ENCODE data around the gene ROBO1. TPM values are rescaled to one million over a fixed set of nuclear protein-coding genes. Genes with fewer than 3 reads are reported as not detected.
A peak's percentile ranks its signal among the peaks of the same experiment; 100 is the strongest.

The ROBO1 gene
- total RNA-seq, 2 experiments from 2014 or later = 3.0 to 3.1 TPM

GRCh38 chr3:78906930-78907329 lies 860.9 kb downstream of the ROBO1 start:
- Mint-ChIP-seq H3K27ac (no peak overlapping the region), H3K4me3 (no peak overlapping the region)
- ATAC-seq = no peak

GRCh38 chr3:78906245-78906644 lies 861.6 kb downstream of the ROBO1 start:
- ChIA-PET POLR2A (no interaction called here), CTCF (no interaction called here)
- Mint-ChIP-seq H3K27me3 (ENCODE audit: low read depth) (no peaks in the 10 kb centered on the region), H3K4me1 (ENCODE audit: low read depth) (no peaks in the 10 kb centered on the region), H3K27ac (no peak overlapping the region), H3K4me3 (no peak overlapping the region), H3K36me3 (ENCODE audit: low read depth) (no peaks in the 10 kb centered on the region), H3K9me3 (ENCODE audit: insufficient read depth) (peaks cover 7% of the 10 kb centered on the region)
- no peak for ATAC-seq
- DNase-seq = no peak

More at GRCh38 chr3:78906930-78907329, 860.9 kb downstream of the ROBO1 start:
- ChIA-PET CTCF (no interaction called here), POLR2A (no interaction called here)
- no peaks in the 10 kb centered on the region for H3K4me1 Mint-ChIP-seq (ENCODE audit: low read depth)
- H3K27me3 Mint-ChIP-seq (ENCODE audit: low read depth) = no peaks in the 10 kb centered on the region
- no peaks in the 10 kb centered on the region for H3K36me3 Mint-ChIP-seq (ENCODE audit: low read depth)
- DNase-seq = no peak
- peaks cover 7% of the 10 kb centered on the region for H3K9me3 Mint-ChIP-seq (ENCODE audit: insufficient read depth)

GRCh38 chr3:78905700-78906099 lies 862.1 kb downstream of the ROBO1 start:
- ATAC-seq (no peak), DNase-seq (no peak)
- peaks cover 7% of the 10 kb centered on the region for H3K9me3 Mint-ChIP-seq (ENCODE audit: insufficient read depth)
- ChIA-PET CTCF (no interaction called here), POLR2A (no interaction called here)
- H3K27ac Mint-ChIP-seq = no peak overlapping the region
- no peaks in the 10 kb centered on the region for H3K4me1 Mint-ChIP-seq (ENCODE audit: low read depth)
- H3K36me3 Mint-ChIP-seq (ENCODE audit: low read depth) = no peaks in the 10 kb centered on the region
- no peak overlapping the region for H3K4me3 Mint-ChIP-seq
- H3K27me3 Mint-ChIP-seq (ENCODE audit: low read depth) = no peaks in the 10 kb centered on the region

GRCh38 chr3:78901544-78901943 lies 866.3 kb downstream of the ROBO1 start:
- DNase-seq (no peak), ATAC-seq (no peak)
- H3K27ac Mint-ChIP-seq = no peak overlapping the region
- ChIA-PET POLR2A (no interaction called here), CTCF (no interaction called here)
- H3K27me3 Mint-ChIP-seq (ENCODE audit: low read depth) = no peaks in the 10 kb centered on the region
- H3K4me1 Mint-ChIP-seq (ENCODE audit: low read depth) = no peaks in the 10 kb centered on the region
- no peaks in the 10 kb centered on the region for H3K36me3 Mint-ChIP-seq (ENCODE audit: low read depth)
- no peak overlapping the region for H3K4me3 Mint-ChIP-seq
- no peaks in the 10 kb centered on the region for H3K9me3 Mint-ChIP-seq (ENCODE audit: insufficient read depth)

GRCh38 chr3:78900880-78901279 lies 866.9 kb downstream of the ROBO1 start:
- Mint-ChIP-seq H3K4me1 (ENCODE audit: low read depth) (peaks cover 2% of the 10 kb centered on the region), H3K4me3 (no peak overlapping the region), H3K36me3 (ENCODE audit: low read depth) (no peaks in the 10 kb centered on the region), H3K9me3 (ENCODE audit: insufficient read depth) (no peaks in the 10 kb centered on the region), H3K27ac (no peak overlapping the region), H3K27me3 (ENCODE audit: low read depth) (no peaks in the 10 kb centered on the region)
- no peak for DNase-seq
- ChIA-PET POLR2A (no interaction called here), CTCF (no interaction called here)
- no peak for ATAC-seq

- no peaks in the 10 kb centered on the region for H3K36me3 Mint-ChIP-seq (ENCODE audit: low read depth)
Measured at GRCh38 chr3:78900426-78900825, 867.4 kb downstream of the ROBO1 start.

GRCh38 chr3:78895528-78895927 lies 872.3 kb downstream of the ROBO1 start:
- DNase-seq (no peak), ATAC-seq (no peak)
- ChIA-PET POLR2A (no interaction called here), CTCF (no interaction called here)
- H3K9me3 Mint-ChIP-seq (ENCODE audit: insufficient read depth) = no peaks in the 10 kb centered on the region
- peaks cover 10% of the 10 kb centered on the region for H3K4me1 Mint-ChIP-seq (ENCODE audit: low read depth)
- H3K27me3 Mint-ChIP-seq (ENCODE audit: low read depth) = no peaks in the 10 kb centered on the region
- H3K4me3 Mint-ChIP-seq = no peak overlapping the region
- no peaks in the 10 kb centered on the region for H3K36me3 Mint-ChIP-seq (ENCODE audit: low read depth)
- no peak overlapping the region for H3K27ac Mint-ChIP-seq

More at GRCh38 chr3:78900426-78900825, 867.4 kb downstream of the ROBO1 start:
- ChIA-PET CTCF (no interaction called here), POLR2A (no interaction called here)
- ATAC-seq (no peak), DNase-seq (no peak)
- no peak overlapping the region for H3K4me3 Mint-ChIP-seq
- peaks cover 5% of the 10 kb centered on the region for H3K4me1 Mint-ChIP-seq (ENCODE audit: low read depth)
- H3K27me3 Mint-ChIP-seq (ENCODE audit: low read depth) = no peaks in the 10 kb centered on the region
- H3K27ac Mint-ChIP-seq = no peak overlapping the region
- no peaks in the 10 kb centered on the region for H3K9me3 Mint-ChIP-seq (ENCODE audit: insufficient read depth)

- ChIA-PET CTCF (no interaction called here), POLR2A (no interaction called here)
- no peaks in the 10 kb centered on the region for H3K27me3 Mint-ChIP-seq (ENCODE audit: low read depth)
- H3K4me1 Mint-ChIP-seq (ENCODE audit: low read depth) = peaks cover 10% of the 10 kb centered on the region
- H3K4me3 Mint-ChIP-seq = no peak overlapping the region
- ATAC-seq (no peak), DNase-seq (no peak)
- no peaks in the 10 kb centered on the region for H3K9me3 Mint-ChIP-seq (ENCODE audit: insufficient read depth)
- H3K27ac Mint-ChIP-seq = no peak overlapping the region
- H3K36me3 Mint-ChIP-seq (ENCODE audit: low read depth) = no peaks in the 10 kb centered on the region
Measured at GRCh38 chr3:78894787-78895186, 873.0 kb downstream of the ROBO1 start.

- H3K27me3 Mint-ChIP-seq (ENCODE audit: low read depth) = no peaks in the 10 kb centered on the region
- no peaks in the 10 kb centered on the region for H3K36me3 Mint-ChIP-seq (ENCODE audit: low read depth)
- ChIA-PET CTCF (no interaction called here), POLR2A (no interaction called here)
- peaks cover 10% of the 10 kb centered on the region for H3K4me1 Mint-ChIP-seq (ENCODE audit: low read depth)
- H3K4me3 Mint-ChIP-seq = no peak overlapping the region
- no peak overlapping the region for H3K27ac Mint-ChIP-seq
- DNase-seq = no peak
- no peaks in the 10 kb centered on the region for H3K9me3 Mint-ChIP-seq (ENCODE audit: insufficient read depth)
- ATAC-seq = no peak
Measured at GRCh38 chr3:78893161-78893560, 874.6 kb downstream of the ROBO1 start.

- Mint-ChIP-seq H3K27ac (no peak overlapping the region), H3K9me3 (ENCODE audit: insufficient read depth) (no peaks in the 10 kb centered on the region), H3K27me3 (ENCODE audit: low read depth) (no peaks in the 10 kb centered on the region), H3K36me3 (ENCODE audit: low read depth) (no peaks in the 10 kb centered on the region), H3K4me3 (no peak overlapping the region), H3K4me1 (ENCODE audit: low read depth) (peaks cover 7% of the 10 kb centered on the region)
- ChIA-PET POLR2A (no interaction called here), CTCF (no interaction called here)
- no peak for DNase-seq
- ATAC-seq = no peak
Measured at GRCh38 chr3:78889348-78889747, 878.5 kb downstream of the ROBO1 start.

- ChIA-PET POLR2A (no interaction called here), CTCF (no interaction called here)
- no peaks in the 10 kb centered on the region for H3K36me3 Mint-ChIP-seq (ENCODE audit: low read depth)
- DNase-seq (no peak), ATAC-seq (no peak)
- H3K9me3 Mint-ChIP-seq (ENCODE audit: insufficient read depth) = no peaks in the 10 kb centered on the region
- no peaks in the 10 kb centered on the region for H3K27me3 Mint-ChIP-seq (ENCODE audit: low read depth)
- no peak overlapping the region for H3K4me3 Mint-ChIP-seq
- no peak overlapping the region for H3K27ac Mint-ChIP-seq
- peaks cover 7% of the 10 kb centered on the region for H3K4me1 Mint-ChIP-seq (ENCODE audit: low read depth)
Measured at GRCh38 chr3:78888635-78889034, 879.2 kb downstream of the ROBO1 start.

GRCh38 chr3:78887547-78888011 lies 880.2 kb downstream of the ROBO1 start:
- Mint-ChIP-seq H3K27me3 (ENCODE audit: low read depth) (no peaks in the 10 kb centered on the region), H3K27ac (peak overlapping the region; percentile 10), H3K4me1 (ENCODE audit: low read depth) (peaks cover 7% of the 10 kb centered on the region), H3K9me3 (ENCODE audit: insufficient read depth) (no peaks in the 10 kb centered on the region), H3K4me3 (peak overlapping the region; percentile 3), H3K36me3 (ENCODE audit: low read depth) (no peaks in the 10 kb centered on the region)
- ChIA-PET CTCF (no interaction called here), POLR2A (no interaction called here)
- DNase-seq = no peak
- ATAC-seq = no peak

- no peaks in the 10 kb centered on the region for H3K9me3 Mint-ChIP-seq (ENCODE audit: insufficient read depth)
- CTCF ChIA-PET = no interaction called here
- H3K36me3 Mint-ChIP-seq (ENCODE audit: low read depth) = no peaks in the 10 kb centered on the region
- POLR2A ChIA-PET = no interaction called here
- DNase-seq (no peak), ATAC-seq (no peak)
- no peaks in the 10 kb centered on the region for H3K27me3 Mint-ChIP-seq (ENCODE audit: low read depth)
- H3K4me3 Mint-ChIP-seq = no peak overlapping the region
- H3K27ac Mint-ChIP-seq = no peak overlapping the region
- peaks cover 7% of the 10 kb centered on the region for H3K4me1 Mint-ChIP-seq (ENCODE audit: low read depth)
Measured at GRCh38 chr3:78887029-78887428, 880.8 kb downstream of the ROBO1 start.

All from activated CD8-positive, alpha-beta T cell treated with anti-CD3 and anti-CD28 coated beads, Interleukin-2, amount 10 ng/mL, durations not matched to agents 7 days and 5 days (primary cell).